ENCODE results near the gene ANXA10.

DNA sequence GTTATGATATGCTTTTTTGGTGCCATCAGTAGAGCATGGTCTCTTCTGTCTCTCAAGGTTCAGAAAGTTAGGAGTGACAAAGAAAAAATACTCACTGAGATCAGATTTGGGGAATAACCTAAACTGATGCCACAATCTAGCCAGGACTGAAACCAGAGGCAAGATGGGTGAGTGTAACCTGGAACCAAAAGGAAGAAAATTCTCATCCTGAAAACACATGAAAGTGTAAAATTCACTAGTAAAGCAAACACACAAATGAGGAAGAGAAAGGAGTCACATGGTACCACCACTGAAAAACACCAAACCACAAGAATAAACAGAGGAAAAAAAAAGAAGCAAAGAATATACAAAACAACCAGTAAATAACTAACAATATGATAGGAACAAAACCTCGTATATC, 96.4 kb downstream of the ANXA10 start:
- TF ChIP-seq, protein P1, sequence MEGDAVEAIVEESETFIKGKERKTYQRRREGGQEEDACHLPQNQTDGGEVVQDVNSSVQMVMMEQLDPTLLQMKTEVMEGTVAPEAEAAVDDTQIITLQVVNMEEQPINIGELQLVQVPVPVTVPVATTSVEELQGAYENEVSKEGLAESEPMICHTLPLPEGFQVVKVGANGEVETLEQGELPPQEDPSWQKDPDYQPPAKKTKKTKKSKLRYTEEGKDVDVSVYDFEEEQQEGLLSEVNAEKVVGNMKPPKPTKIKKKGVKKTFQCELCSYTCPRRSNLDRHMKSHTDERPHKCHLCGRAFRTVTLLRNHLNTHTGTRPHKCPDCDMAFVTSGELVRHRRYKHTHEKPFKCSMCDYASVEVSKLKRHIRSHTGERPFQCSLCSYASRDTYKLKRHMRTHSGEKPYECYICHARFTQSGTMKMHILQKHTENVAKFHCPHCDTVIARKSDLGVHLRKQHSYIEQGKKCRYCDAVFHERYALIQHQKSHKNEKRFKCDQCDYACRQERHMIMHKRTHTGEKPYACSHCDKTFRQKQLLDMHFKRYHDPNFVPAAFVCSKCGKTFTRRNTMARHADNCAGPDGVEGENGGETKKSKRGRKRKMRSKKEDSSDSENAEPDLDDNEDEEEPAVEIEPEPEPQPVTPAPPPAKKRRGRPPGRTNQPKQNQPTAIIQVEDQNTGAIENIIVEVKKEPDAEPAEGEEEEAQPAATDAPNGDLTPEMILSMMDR (IDR thresholded peaks at IDR 0.05; ENCODE audit: low read depth, low read length), result no peak
- no peak for TF ChIP-seq EZH2phosphoT487 (IDR thresholded peaks at IDR 0.05; ENCODE audit: low read depth)
